Measurements from ENCODE around the gene UFC1.

Gene UFC1

GRCh38 chr1:161133220-161133740, 20.5 kb upstream of the UFC1 start:
- DNase-seq (ENCODE audit: low read depth in 2 of 2): no peak

GRCh38 chr1:161137881-161138280, 15.9 kb upstream of the UFC1 start:
- DNase-seq (ENCODE audit: low read depth in 2 of 2): no peak

GRCh38 chr1:161138431-161138830, 15.3 kb upstream of the UFC1 start:
- no peak for DNase-seq (ENCODE audit: low read depth in 2 of 2)

GRCh38 chr1:161139766-161140165, 14.0 kb upstream of the UFC1 start:
- no peak for DNase-seq (ENCODE audit: low read depth in 2 of 2)

DNA sequence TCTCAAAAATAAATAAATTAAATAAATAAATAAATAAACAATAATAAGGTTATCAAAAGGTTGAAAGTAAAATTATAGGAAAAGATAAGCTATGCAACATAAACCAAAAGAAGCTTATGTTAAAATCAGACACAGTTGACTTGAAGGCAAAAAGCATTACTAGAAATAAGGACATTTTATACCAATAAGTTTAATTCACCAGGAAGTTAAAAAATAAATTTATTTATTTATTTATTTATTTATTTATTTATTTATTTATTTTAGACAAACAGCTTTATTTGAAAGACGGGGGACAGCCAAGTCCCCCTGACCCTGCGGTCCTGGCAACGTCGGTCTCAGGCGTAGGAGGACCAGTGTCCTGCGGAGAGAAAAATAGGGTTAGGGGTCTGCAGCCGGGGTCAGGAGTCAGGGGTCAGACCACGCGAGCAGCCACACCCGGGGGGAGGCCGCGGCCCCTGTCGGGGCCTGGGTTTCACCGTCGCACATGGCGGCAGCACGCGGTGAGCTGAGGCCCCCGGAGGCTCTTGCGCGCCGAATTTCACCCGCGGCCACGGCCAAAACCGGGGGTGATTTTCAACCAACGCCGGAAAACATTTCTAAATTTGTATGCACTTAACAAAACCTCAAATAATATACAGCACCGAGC, 12.9 kb upstream of the UFC1 start:
- DNase-seq (ENCODE audit: low read depth in 2 of 2): no peak

GRCh38 chr1:161145832-161146231, 7.9 kb upstream of the UFC1 start:
- DNase-seq (ENCODE audit: low read depth in 2 of 2): no peak

- no peak for DNase-seq (ENCODE audit: low read depth in 2 of 2)
These were observed 602 bp upstream of the UFC1 start for GRCh38 chr1:161153176-161153575.

- no peak for DNase-seq (ENCODE audit: low read depth in 2 of 2)
These were observed 4.1 kb downstream of the UFC1 start for GRCh38 chr1:161157867-161158266.

GRCh38 chr1:161158316-161159010, 4.7 kb downstream of the UFC1 start:
- DNase-seq (ENCODE audit: low read depth in 2 of 2): no peak

DNA sequence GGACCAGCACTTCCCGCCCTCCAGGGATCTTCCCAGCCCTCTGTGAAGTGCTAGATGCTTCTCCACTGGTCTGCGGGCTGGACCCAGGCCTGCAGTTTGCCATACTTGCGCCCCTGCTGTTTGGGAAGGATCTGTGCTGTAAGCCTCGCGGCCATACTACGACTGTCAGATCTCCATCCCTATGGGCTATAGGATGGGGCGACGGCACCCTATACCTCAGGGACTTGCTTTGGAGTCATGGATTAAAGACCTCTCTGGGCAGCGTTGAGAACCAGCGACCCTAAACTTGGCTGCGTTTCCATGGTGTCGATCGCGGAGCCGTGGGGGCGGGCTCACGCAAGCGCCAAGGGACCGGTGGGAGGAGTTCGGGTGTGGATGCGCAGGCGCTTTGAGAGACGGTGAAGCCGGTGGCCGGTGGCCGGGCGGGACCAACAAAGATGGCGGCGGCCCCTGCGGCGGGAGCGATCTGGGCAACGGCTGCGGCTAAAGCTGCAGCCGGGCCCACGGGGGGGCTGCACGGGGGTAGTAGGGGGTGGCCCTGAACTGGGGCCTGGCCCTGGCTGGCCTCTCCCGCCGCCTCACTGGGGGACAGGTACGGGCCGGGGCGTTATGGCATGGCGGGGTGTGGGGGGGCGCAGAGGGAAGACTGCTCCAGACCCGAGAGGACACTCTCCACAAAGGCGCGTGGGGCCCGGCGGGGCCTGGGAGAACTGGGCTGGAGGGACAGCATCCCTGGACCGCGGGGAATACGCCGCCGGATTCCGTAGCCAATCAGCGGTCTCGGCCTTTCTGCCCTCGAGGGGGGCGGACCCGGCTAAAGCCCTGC, 5.5 kb downstream of the UFC1 start, which contains the start of gene USP21:
Gene USP21 (plus strand): TSS at position 414 of the 826 bp plus-strand sequence. CDS start 1,141 bp downstream, outside the sequence.
- peak; percentile 87 for DNase-seq (ENCODE audit: low read depth in 2 of 2)

DNA sequence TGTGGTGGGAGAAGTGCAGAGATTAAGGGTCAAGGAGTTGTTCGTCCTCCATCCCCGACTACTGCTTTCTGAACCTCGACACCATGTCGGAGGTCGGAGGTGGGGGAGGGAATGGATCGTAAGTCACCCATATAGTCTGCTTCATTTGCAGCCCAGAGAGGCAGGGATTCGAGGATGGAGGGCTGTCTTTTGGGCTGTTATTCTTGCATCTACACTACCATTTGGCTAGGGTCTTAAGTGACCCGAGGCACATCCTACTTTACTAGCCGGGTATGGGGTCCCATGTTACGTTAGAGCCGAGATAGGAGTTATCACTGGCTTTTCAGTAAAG, 6.1 kb downstream of the UFC1 start:
- DNase-seq (ENCODE audit: low read depth in 2 of 2): no peak

GRCh38 chr1:161160671-161161145, 6.9 kb downstream of the UFC1 start:
- DNase-seq (ENCODE audit: low read depth in 2 of 2): no peak

DNA sequence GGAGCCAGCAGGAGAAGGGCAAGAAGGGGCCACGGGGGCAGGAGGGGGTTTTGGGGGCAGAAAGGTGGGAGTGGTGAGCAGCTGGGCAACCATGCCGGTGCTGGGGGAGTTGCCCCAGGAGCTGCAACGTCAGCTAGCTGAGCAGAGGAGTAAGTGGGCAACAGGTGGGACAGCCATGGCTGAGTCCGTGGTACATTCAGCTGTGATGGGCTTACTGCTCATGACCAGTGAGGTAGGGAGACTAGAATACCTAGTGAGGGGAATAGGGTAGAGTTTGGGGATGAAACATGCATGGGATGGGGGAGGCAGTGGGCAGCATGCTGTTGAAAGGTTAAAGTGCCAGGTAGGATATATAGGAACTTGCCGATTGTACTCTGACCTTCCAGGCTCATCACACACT, 7.9 kb downstream of the UFC1 start:
- DNase-seq (ENCODE audit: low read depth in 2 of 2): no peak

- no peak for DNase-seq (ENCODE audit: low read depth in 2 of 2)
These were observed 8.3 kb downstream of the UFC1 start for GRCh38 chr1:161162052-161162451.

- no peak for DNase-seq (ENCODE audit: low read depth in 2 of 2)
These were observed 9.0 kb downstream of the UFC1 start for GRCh38 chr1:161162806-161163205.

DNA sequence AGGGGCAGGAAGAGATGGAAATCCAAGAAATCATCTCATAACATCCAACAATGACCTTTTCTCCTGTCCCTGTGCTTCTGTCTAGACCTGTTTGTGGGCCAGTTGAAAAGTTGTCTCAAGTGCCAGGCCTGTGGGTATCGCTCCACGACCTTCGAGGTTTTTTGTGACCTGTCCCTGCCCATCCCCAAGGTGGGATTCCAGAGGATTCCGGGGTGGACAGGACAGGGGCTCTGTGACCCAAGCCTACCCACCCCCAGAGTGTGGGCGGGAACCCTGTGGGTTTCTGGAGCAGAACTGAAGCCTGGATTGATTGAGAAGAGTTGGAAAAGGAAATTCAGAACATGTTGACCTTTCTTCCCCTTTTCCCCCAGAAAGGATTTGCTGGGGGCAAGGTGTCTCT, 10.0 kb downstream of the UFC1 start:
- no peak for DNase-seq (ENCODE audit: low read depth in 2 of 2)

DNA sequence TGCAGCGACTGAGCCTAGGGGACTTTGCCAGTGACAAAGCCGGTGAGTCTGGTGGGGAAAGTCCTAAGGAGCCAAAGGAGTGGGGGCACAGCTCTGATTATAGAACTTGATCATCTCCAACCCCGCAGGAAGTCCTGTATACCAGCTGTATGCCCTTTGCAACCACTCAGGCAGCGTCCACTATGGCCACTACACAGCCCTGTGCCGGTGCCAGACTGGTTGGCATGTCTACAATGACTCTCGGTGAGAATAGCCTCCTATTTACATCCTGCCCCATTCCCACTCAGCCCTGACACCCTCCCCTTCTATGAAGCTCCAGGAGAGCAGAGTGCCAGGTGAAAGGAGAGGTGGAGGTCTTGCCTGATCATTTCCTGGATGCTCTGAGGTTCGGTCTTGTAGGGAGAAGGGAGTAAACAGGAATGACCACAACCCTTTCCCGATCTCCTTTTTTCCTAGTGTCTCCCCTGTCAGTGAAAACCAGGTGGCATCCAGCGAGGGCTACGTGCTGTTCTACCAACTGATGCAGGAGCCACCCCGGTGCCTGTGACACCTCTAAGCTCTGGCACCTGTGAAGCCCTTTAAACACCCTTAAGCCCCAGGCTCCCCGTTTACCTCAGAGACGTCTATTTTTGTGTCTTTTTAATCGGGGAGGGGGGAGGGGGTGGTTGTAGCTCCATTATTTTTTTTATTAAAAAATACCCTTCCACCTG, 11.3 kb downstream of the UFC1 start:
- DNase-seq (ENCODE audit: low read depth in 2 of 2): no peak

GRCh38 chr1:161165742-161166668, 12.2 kb downstream of the UFC1 start, which contains the start of gene PPOX:
TSS of gene PPOX (plus strand) at chr1:161166426. CDS start at chr1:161166848, 422 bp downstream.
- DNase-seq (ENCODE audit: low read depth in 2 of 2): peak; percentile 80 to 82

DNA sequence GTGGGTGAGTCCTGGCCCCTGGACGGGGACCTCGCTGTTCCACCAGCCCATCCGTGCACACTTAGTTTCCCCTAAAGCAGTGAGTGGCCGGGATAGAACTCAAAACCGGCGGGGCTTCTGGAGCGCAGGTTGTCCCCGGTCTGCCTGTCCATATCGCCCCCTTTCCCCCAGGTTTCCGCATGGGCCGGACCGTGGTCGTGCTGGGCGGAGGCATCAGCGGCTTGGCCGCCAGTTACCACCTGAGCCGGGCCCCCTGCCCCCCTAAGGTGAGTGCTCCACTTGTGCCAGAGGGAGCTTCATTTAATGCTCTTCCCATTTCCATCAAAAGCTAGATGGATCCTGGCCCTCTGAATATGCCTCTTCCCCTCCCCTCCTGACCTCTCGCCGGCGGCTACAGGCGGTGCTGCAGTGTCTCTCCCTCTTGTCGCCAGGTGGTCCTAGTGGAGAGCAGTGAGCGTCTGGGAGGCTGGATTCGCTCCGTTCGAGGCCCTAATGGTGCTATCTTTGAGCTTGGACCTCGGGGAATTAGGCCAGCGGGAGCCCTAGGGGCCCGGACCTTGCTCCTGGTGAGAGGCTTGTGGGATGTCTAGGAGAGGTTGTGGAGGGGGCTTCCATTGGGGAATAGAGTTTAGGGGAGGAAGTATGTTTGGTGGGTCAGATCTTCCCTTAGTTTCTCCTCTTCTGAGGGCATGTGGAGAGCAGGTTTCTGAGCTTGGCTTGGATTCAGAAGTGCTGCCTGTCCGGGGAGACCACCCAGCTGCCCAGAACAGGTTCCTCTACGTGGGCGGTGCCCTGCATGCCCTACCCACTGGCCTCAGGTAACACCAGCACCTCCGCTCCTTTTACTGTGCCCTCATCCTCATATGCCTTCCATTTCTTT, 13.1 kb downstream of the UFC1 start:
- no peak for DNase-seq (ENCODE audit: low read depth in 2 of 2)

All from activated CD8-positive, alpha-beta memory T cell treated with anti-CD3 and anti-CD28 coated beads for 4 hours (primary cell).